WI38 (cell line): ENCODE measurements around the gene DGUOK.

ENCODE experiments used
- H3K4me3 ChIP-seq: 2 replicates; pipeline ENCODE4 v1.5.1; 2011; ENCODE audit warnings: low read depth, mild to moderate bottlenecking, control low read depth, low read length
- TF ChIP-seq, protein P1 (sequence below): IDR thresholded peaks from 2 replicates; pipeline ENCODE4 v1.5.1; 2012; ENCODE audit warnings: low read depth, mild to moderate bottlenecking, control low read depth, low read length

Gene DGUOK

GRCh38 chr2:73968357-73968937 lies 41.8 kb downstream of the DGUOK start:
- TF ChIP-seq, protein P1, sequence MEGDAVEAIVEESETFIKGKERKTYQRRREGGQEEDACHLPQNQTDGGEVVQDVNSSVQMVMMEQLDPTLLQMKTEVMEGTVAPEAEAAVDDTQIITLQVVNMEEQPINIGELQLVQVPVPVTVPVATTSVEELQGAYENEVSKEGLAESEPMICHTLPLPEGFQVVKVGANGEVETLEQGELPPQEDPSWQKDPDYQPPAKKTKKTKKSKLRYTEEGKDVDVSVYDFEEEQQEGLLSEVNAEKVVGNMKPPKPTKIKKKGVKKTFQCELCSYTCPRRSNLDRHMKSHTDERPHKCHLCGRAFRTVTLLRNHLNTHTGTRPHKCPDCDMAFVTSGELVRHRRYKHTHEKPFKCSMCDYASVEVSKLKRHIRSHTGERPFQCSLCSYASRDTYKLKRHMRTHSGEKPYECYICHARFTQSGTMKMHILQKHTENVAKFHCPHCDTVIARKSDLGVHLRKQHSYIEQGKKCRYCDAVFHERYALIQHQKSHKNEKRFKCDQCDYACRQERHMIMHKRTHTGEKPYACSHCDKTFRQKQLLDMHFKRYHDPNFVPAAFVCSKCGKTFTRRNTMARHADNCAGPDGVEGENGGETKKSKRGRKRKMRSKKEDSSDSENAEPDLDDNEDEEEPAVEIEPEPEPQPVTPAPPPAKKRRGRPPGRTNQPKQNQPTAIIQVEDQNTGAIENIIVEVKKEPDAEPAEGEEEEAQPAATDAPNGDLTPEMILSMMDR, result no peak
- H3K4me3 ChIP-seq, result no peak overlapping the region

GRCh38 chr2:73969356-73969755 lies 42.7 kb downstream of the DGUOK start:
- TF ChIP-seq, protein P1, result no peak
- H3K4me3 ChIP-seq, result no peak overlapping the region

DNA sequence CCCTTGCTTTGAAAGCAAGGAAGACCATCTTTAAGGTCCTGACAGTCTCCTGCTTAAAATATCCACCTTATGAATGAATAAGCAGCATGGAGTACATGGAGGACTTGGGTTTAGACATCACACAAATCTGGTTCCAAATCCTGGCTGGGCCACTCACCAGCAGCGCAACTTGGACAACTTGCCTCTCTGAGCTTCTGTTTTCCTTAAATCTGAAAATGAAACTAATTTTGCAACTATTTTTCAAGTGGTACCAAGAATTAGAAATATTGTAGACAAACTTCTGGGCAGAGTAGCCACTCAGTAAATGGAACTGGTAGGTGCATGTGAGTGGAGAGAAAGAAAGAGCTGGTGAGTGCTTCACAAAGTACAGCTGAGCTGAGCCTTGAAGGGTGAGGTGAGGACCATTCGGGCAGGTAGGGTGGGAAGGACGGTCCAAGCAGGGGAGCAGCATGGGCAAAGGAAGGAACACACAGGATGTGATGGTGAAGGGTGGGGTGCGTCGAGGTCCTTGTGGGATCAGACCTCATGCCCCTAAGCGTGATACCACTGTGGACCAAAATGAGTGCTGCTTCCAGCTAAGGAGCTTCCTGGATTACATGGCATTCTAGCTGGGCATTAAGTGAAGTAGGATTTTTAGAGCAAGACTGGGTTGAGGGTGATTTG lies 43.6 kb downstream of the DGUOK start:
- no peak overlapping the region for H3K4me3 ChIP-seq
- TF ChIP-seq, protein P1, result no peak

DNA sequence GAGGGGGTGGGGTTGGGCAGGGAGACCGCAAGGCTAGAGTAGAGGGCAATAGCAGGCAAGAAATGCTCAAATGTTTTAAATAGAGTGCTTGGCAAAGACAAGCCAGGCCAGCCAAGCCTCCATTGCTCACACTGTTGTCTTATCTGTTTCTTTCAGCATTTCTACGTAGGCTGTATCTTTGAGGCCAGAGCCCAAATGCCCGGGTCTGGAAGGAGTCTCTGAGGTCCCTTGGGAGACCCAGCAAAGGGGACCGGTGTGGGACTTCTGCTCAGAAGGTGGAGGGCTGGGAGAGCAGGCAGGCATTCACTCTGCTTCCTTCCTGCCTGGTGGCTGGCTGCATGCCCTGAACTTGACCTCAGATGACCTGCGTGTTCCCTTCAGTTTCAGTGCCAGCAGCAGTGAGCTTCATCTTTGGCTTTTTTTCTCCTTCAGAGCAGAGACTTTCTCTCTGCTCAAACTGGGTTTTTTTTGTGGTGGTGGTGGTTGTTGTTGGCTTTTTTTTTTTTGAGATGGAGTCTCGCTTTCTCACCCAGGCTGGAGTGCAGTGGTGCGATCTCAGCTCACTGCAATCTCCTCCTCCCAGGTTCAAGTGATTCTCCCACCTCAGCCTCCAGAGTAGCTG lies 44.3 kb downstream of the DGUOK start:
- TF ChIP-seq, protein P1, result no peak
- no peak overlapping the region for H3K4me3 ChIP-seq

DNA sequence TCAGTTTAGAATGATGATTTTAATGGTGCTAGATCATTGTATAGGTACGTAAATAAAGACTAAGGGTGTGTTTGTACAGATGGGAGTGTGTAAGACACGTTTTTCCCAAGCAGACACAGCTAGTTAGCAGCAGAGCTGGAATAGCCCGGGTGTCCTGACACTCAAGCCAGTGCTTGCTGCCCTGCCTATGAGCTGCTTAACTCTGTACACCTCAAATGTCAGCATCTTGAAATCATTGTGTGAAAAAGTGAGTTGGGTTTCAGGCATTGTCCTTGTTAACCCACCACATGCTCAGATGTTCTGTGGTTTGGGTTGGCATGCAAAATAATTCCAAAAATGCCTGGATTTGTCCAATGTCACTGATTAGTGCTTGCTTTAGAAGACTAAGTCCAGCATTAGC lies 45.0 kb downstream of the DGUOK start:
- H3K4me3 ChIP-seq, result no peak overlapping the region
- TF ChIP-seq, protein P1, result no peak

DNA sequence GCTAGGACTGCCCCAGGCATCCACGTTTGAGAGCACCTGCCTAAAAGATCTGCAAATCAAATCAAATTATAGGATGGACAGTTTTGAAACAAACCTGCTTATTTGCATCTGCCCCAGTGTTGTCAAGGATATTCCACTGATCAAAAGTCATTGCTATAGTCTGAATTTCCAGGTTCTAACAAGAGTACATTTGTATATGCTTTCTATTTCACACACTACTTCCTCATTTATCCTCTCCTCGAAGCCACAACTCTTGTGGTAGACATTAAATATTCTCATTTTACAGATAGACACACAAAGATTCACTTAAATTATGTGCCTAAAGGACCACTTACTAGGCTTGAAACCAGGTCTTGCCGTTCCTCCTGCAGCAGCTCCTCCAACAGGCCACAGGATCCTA lies 46.2 kb downstream of the DGUOK start:
- H3K4me3 ChIP-seq, result no peak overlapping the region
- TF ChIP-seq, protein P1, result no peak

DNA sequence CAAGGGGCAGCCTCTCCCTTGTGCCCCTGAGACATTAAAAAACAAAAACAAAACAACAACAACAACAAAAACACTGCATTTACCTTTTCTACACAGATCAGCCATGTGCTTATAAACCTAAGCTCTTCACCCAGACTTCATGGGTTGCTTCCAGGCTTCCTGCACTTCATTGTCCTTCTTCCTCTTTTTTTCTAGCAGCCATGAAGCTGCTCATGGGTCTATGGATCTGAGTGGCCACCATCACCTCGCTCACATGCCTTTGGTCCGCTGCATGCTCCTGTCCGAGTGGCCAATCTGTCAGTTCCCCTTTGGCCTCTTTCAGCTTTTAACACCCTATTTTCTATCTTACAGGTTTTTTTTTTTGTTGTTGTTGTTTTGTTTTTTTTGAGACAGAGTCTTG lies 49.1 kb downstream of the DGUOK start:
- H3K4me3 ChIP-seq, result no peak overlapping the region
- TF ChIP-seq, protein P1, result no peak
